Activated T-cell treated with anti-CD3 and anti-CD28 coated beads for 4 hours (primary cell): ENCODE results near the gene PTPA.
"Not testable (repeated sequence)": the region's sequence is repeated elsewhere in the genome, so short reads cannot be mapped to it uniquely, and the experiment has no call there.

Experiments
- DNase-seq: peaks from one replicate; pipeline ENCODE4 v3.0.0-alpha.2; 2020

PTPA gene

DNA sequence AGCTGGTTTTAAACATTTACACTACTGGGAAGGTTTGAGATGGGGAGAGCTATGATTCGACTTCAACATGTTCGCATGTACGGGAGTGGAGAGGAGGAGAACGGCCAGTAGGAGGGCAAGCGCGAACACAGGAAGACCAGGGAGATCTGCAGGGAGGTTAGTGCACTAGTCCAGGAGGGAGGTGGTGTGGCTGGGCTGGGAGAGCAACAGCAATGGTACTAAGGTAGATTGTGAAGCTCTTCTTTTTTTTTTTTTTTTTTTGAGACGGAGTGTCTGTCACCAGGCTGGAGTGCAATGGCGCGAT lies 50.3 kb downstream of the PTPA start:
- DNase-seq: no peak

- no peak for DNase-seq
Measured at GRCh38 chr9:129162497-129163197, 51.4 kb downstream of the PTPA start.

DNA sequence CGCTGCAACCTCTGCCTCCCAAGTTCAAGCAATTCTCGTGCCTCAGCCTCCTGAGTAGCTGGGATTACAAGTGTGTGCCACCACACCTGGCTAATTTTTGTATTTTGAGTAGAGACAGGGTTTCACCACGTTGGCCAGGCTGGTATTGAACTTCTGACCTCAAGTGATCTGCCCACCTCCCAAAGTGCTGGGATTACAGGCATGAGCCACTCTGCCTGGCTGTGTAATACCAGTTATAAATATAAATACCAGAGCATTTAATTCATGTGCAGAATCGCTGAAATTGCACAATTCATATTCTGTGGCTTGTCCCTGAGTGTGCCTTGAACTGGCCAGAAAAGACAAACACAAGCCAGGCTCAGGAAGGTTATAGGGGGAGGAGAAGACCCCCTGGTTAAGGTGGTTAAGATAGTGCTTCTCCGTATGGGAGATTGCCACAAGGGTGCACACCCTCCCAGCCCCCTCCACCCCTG lies 52.0 kb downstream of the PTPA start:
- not testable (repeated sequence) for DNase-seq

DNA sequence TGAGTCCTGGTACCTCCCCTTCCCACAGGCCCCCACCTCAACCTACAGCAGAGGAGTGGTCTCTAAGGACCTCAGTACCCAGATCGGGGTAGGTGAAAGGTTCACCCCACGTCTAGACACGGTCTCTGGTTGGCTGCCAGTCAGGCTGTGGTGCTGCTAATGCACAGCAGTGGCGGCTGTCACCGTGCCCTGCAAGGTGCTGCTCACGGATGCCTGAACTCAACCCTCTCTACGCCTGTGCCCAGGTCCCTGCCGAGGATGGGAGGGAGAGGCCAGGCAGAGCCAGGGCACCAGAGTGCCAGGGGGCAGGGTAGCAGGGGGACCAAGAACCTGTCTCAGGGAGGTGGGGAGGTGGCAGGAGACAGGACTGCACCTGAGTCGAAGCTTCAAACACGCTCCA lies 52.5 kb downstream of the PTPA start:
- DNase-seq: no peak

DNA sequence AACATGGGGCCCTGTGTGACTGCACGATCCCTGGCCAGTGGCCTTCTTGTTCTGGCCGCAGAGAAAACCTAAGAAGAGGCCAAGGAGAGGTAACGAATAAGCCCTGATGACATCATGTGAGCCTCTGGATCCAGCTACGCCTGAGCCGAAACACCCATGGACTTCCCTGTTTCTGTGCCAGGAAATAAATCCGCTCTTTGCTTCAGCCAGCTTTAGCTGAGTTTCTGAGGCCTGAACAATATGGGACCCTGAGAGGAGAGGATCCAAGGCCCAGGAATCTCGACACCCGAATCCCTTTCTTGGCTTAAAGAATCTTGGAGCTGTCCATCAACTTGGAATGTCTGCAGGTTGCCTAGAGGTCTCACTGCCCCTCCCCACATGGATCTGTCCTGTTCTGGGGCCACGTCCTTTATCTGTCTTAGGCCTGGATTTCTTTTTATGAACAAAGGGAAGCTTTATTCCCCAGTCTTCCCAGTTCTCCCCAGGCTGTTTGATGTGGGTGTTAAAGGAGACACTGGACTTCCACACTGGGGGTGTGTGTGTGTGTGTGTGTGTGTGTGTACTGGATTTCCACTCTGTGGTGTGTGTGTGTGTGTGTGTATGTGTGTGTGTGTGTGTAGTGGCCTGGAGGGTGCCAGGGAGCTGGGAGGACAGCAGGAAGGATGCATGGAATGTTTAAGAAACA lies 53.2 kb downstream of the PTPA start:
- no peak for DNase-seq

DNA sequence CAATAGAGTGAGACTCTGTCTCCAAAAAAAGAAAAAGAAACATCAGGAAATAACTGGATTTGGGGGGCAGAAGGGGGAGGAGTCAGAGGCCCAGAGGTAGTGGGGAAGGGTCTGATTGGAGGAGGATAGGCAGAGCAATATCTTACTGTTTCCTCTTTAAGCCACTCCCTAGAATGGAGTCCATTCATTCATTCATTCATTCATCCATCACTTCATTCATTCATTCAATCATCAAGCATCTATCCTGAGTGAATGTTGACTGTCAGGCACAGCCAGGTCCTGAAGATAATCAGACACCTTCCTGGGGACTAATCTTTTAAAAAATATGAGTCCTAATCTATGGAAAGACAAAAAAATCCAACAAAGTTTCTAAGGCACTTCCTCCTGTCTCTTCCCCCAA lies 54.0 kb downstream of the PTPA start:
- no peak for DNase-seq

GRCh38 chr9:129166623-129167557 lies 55.7 kb downstream of the PTPA start:
- DNase-seq: no peak

GRCh38 chr9:129170229-129170628 lies 59.0 kb downstream of the PTPA start:
- DNase-seq: no peak

GRCh38 chr9:129171993-129172751 lies 61.0 kb downstream of the PTPA start:
- no peak for DNase-seq

- DNase-seq: no peak
Measured at GRCh38 chr9:129172816-129173215, 61.6 kb downstream of the PTPA start.

- DNase-seq: no peak
Measured at GRCh38 chr9:129173296-129174101, 62.3 kb downstream of the PTPA start.

GRCh38 chr9:129174102-129174723 lies 63.0 kb downstream of the PTPA start:
- peak; percentile 78 for DNase-seq

- DNase-seq: no peak
Measured at GRCh38 chr9:129174724-129175514, 63.7 kb downstream of the PTPA start.

GRCh38 chr9:129175515-129175824 lies 64.3 kb downstream of the PTPA start:
- no peak for DNase-seq

DNA sequence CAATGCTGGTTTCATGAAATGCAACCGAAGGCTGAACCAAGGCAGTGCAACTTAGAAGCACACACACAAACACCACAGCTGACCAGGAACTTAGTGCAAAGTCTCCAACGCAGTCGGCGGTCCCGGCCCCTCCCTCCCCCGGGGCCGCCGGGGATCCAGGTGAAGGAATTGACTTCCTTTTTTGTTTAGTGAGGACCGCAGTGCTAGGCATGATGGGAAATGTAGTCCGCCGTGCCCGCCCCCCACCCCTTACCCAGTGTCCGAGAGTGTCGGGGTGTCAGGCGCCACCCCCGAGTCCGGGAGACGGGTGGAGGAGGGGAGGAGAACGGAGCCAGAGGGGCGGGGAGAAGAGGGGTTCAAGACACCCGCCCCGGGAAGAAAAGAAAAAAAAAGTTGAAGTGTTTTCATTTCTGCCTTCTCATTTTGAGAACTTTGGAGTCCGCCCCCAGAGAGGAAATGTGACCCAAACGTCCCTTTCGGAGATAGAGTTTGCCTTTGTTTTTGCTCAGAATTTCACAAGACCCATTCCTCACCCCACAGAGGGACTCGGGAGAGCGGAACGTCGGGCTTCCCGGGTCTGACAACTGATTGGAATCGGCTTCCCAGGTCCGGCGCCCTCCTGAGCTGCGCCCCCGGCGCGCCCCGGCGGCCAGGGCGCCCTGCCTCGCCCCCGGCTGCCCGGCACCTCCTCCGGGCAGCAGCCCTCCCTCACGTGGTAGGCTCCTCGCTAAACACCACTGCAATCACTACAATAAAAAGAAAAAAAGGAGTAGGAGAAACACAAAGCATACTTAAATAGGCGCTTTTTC lies 64.8 kb downstream of the PTPA start:
- DNase-seq: no peak

DNA sequence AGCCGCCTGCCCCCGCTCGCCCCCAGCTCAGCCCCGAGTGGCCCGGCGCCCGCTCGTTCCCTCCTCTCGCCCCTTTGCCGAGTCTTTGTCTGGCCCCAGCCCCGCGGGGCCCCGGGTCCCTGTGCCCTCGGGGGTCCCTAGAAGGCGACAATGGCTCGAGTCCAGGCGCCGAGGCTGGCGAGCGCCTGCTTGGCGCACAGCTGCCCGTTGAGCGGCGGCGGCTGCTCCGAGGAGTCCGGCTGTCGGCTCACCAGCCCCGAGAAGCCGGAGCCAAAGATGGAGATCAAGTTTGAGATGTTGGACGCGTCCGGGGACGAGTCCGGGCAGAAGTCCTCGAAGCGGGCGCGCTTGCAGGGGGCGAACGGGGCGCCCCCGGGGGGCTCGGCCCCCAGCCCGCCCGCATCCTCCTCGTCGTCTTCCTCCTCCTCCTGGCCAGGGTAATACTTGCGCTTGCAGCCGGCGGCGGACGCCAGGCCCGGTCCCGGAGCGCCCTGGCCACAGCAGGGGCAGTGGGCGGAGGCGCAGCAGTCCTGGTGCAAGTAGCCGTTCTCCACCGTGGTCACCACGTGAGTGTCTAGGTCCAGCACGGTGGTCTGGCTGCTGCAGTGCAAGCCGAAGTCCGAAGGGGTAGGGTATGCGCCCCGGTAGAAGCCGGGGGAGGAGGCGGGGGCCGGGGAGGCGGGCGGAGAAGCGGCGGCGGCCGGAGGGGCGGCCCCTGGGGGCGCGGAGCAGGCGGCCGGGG lies 65.7 kb downstream of the PTPA start:
- DNase-seq: no peak

- no peak for DNase-seq
Measured at GRCh38 chr9:129177443-129177790, 66.2 kb downstream of the PTPA start.

DNA sequence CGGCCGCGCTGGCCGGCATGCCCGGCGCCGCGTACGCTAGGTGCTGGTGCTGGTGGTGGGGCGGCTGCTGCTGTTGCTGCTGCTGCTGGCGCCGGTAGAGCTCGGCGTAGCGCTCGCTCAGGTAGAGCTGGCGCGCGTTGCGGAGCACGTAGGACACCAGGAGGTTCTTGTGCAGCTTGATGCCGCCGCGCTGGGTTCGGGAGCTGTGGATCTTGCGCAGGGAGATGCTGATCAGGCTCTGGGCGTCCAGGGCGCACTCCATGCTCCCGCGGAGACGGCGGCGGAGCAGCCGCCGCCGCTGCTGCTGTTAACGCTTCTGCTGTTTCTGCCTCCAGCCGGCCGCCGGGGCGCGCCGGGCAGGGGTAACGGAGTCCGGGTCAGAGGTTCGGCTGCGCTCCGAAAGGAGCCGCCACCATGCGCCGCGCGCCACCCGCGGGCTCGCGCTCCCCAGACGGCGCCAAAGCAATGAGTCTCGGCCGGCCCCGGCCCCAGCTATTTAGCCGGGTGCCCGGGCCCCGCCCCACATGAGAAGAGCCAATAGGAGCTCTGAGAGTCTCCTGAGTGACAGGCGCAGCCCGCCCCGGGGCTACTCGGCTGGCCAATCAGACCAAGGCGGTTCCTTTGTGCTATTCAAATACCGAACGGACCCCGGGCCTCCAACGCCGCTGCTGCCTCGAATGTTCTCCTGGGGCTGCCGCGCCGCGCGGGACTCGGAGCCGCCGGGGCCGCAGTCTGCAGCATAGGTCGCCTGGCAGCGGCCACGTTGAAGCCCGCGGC lies 66.8 kb downstream of the PTPA start, which contains the start of gene IER5L:
TSS of gene IER5L (minus strand) at position 471 of the 777 bp plus-strand sequence. CDS start at position 262, 209 bp downstream.
- peak; percentile 91 for DNase-seq
